HT1080 (cell line): Measurements from ENCODE around the gene C13orf42. TPM values are rescaled to one million over a fixed set of nuclear protein-coding genes. Genes with fewer than 3 reads are reported as not detected.

ENCODE experiments used
- DNase-seq: peaks from one replicate; pipeline ENCODE4 v3.0.0-alpha.2; 2015; ENCODE audit warnings: low read depth
- total RNA-seq: library from RNA; depleted of rRNA; stranded (reverse); fragments of >200 nt; shearing (Covaris generic); gene quantifications from 2 replicates; pipeline ENCODE4 v1.2.3, GENCODE V29; 2014

The C13orf42 gene
- total RNA-seq, 1 experiment from 2014 or later: not detected

- no peak for DNase-seq
Measured at GRCh38 chr13:51067210-51067701, 43.8 kb downstream of the C13orf42 start.

GRCh38 chr13:51066091-51066831 is 44.8 kb downstream of the C13orf42 start:
- DNase-seq: peak; percentile 82

DNA sequence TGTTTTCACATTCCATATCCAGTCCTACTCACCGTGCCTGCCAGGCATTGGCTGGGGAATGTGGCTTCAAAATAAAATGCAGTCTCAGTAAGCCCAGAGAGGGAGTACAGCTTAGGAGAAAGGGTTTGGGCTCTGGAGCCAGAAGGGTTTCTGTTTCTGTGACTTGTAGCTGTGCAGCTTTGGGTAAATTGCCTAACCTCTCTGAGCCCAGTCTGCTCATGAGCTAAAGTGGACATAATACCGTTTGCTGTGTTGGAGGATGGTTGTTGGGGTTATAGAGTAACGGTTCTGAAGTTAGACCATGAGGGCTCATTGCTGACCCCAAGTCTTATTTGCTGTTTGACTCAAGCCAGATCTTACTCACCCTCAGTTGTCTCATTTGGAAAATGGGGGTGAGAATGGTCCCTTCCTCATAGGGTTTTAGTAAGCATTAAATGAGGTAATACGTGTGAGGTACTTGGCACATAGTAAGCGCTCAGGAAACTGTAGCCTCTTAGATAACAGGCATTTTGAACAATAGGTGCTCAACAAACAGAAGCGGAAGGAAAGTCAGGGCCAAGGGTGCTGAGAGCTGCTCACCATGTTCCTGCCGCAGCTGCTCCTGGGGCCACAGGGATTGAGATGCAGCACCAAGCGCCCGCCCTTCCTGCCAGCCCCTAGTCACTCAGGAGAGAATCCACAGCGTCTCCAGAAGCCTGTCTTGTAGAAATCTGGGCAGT is 45.5 kb downstream of the C13orf42 start:
- DNase-seq: no peak

GRCh38 chr13:51064753-51065152 is 46.3 kb downstream of the C13orf42 start:
- DNase-seq: no peak

GRCh38 chr13:51063909-51064308 is 47.2 kb downstream of the C13orf42 start:
- no peak for DNase-seq

DNA sequence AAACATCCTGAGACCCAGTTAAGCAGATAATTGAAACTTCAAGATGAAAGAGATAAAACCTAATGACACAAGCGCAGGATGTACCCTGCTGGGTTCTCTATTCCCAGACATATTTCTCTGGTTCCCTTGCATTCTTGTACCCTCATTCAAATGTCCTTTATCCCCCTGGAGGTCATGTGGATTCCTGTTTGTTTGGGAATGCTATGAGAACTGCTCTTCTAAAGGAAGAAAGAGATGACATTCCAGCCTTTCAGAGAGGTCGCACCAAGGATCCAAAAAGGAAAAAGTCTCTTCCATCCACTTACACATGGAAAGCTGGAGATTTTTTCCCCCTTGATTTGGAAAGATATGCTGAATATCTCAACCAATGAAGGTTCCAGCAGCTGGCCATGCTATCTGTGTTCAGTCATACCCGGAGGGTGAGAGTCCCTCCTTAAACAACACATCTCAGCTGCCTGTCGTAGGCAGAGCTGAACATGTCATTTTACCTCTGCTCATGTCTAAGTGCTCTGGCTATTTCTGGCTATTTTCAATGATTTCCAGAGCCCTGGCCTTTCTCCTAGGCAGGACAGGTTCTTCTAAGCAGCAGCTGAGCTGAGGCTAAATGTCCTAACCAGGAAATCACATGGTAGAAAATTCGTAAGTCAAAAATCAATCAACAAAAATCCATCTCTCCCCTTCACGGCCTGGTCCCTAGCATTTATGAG is 52.5 kb downstream of the C13orf42 start:
- no peak for DNase-seq

- no peak for DNase-seq
Measured at GRCh38 chr13:51057906-51058305, 53.2 kb downstream of the C13orf42 start.

DNA sequence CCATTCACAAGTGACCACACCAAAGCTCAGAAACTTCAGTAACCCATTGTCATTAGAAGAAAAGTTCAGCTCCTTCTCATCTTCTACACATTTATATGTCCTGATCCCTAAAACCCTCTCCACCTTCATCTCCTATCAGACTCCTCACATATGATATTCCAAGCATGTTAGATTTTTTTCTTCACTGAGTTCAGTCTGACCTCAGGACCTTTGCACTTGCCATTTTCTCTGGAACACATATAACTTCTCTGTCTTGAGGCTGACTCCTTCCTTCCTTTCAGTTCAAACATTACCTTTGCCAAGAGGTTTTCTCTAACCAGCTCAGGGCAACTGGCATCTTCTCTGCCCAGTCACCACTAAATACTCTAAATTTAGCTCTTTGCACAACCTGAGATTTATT is 54.1 kb downstream of the C13orf42 start:
- DNase-seq: no peak

DNA sequence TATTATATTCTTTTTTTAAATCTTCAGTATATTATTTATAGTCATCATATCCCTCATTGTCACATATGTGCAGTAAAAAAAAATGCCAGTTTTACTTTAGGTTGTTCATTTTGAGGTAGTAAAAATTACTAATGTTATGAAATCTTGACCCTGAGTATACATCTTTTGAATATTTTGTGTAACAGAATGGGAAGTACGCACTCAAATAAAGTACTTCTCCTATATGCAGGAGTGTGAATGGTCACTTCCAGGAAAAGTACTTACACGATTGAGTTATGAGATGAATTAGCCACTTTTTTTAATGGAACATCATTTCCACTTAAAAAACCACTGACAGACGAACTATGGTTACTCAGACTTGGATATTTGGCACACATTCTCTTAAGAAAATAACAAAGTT is 58.5 kb downstream of the C13orf42 start:
- no peak for DNase-seq

GRCh38 chr13:51050021-51050830 is 60.8 kb downstream of the C13orf42 start:
- no peak for DNase-seq

- no peak for DNase-seq
Measured at GRCh38 chr13:51048616-51049015, 62.5 kb downstream of the C13orf42 start.

DNA sequence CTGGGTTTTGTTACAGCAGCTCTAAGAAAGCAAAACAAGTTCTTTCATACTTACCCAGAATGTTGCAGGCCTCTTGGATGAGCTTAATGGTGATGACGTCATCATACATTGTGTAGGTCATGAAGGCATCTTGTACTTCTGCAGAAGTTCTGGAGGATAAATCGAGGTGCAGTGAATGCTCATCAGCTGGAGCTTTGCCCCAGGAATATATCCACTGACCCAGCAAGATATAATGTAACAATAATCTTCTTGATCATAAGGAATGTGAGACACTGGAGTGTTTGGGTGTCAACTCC is 63.0 kb downstream of the C13orf42 start:
- no peak for DNase-seq

DNA sequence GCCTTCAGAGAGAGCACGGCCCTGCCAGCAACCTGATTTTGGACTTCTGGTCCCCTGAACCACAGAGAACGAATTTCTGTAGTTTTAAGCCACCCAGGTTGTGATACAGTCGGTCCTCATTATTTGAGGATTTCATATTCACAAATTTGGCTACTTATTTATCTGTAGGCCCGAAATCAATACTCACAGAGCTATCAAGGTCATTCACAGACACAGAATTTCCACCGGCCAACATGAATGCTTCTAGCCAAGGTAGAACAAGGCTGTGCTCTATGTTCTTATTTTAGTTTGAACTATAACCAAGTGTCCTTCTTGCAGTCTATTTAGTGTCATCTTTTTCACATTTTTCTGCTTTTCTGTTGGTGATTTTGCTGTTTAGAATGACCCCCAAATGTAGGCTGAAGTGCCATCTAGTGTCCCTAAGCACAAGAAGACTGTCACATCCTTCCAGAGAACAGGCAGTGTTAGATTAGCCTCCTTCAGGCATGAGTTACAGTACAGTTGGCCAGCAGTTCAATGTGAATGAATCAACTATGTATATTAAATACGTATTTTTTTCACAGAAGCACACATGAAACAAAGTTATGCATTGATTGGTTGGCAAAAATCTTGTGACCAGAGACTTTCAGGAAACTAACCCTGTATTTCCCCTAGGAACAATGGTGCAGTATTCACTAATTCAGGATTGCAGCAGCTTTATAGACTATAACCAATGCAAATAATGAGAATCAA is 63.5 kb downstream of the C13orf42 start:
- DNase-seq: no peak

- no peak for DNase-seq
Measured at GRCh38 chr13:51045451-51045850, 65.6 kb downstream of the C13orf42 start.

GRCh38 chr13:51044023-51044665 is 66.9 kb downstream of the C13orf42 start:
- DNase-seq: no peak

DNA sequence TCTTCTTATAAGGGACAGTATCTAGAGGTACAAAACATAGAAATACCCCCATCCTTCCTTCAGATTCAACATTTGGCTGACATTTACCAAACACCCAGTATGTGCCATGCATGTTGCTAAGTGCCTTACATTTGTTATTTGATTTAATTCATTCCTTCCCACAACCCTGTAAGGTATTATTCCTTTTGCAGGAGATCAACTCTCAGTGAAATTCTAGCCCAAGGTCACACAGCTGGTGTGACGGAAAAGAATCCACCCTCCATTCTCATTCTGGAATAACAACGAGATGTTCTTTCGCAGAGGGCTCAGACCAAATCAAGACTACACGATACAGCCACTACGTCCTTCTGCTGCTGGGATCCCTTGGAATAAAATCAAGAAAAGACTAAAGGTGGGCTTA is 67.8 kb downstream of the C13orf42 start:
- DNase-seq: no peak

DNA sequence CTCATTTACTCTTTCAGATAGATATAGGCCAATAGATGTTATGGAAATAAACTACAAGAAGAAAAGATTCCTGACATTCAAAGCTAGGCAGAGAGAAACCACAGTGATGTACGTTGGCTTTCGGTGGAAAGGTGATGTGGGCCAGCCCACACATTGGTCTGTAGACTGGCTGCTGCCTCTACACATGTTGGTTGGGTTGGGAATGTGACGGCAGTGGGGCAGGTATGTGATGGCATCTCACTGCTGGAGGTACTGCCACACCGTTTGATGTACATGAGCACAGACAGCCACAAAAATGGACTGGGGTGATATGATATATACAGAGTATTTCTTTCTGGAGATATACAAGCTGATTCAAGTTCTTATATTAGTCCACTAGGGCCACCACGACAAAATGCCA is 69.4 kb downstream of the C13orf42 start:
- no peak for DNase-seq

GRCh38 chr13:51041126-51041525 is 69.9 kb downstream of the C13orf42 start:
- DNase-seq: no peak

DNA sequence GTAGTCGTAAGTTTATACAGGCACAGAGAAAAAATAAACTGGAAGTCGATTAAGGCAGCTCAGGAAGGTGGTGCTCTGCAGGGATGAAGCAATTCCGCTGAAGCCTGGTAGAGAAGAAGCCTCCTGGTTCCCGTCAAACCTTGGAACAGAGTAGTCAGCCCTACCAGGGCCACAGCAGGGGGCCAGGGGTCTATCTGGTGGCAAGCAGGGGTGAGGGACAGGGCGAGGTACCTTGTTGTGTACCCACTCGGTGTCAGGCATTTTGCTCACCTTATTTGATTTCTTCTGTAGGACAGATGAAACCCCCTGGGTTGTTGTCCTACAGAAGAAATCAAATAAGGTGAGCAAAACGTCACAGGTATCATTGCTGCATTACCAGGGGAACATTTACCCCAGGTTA is 70.6 kb downstream of the C13orf42 start:
- no peak for DNase-seq

DNA sequence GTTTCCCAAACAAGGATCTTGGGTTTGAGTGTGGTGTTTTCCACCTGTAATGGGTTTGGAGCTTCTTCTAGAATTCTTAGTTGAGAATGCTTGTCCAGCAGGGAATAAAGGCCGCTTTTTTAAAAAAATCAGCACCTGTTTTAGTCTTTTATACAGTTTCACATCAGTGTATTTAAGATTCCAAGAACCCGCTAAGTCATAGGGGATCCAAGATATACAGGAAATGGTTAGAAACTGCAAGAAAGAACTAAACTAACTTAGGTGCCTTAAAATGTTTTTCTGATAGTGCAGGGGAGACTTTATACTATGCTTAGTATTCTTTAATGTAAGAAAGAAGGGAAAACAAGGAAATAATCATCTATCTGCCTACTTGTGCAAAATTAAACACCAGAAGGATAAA is 74.7 kb downstream of the C13orf42 start:
- DNase-seq: no peak
